Upper lobe of left lung (tissue), 4 donors: ENCODE measurements around the gene SPTB.

Source experiments
- POLR2AphosphoS5 ChIP-seq, 2 donors: sonication (generic); formaldehyde crosslinking; IDR thresholded peaks; one replicate each; pipeline ENCODE4 v1.5.1; 2017; ENCODE audit warnings: antibody characterized with exemption in 2 of 2
- TF ChIP-seq, protein P1 (sequence below), 6 experiments: fragments of 450-650 bp in 4 of 6; fragments of 200-600 bp in 2 of 6; sonication (generic) in 2 of 6; IDR thresholded peaks; one replicate each; pipeline ENCODE4 v1.5.1; 2016 to 2019; ENCODE audit warnings: antibody characterized with exemption in 6 of 6

DNA sequence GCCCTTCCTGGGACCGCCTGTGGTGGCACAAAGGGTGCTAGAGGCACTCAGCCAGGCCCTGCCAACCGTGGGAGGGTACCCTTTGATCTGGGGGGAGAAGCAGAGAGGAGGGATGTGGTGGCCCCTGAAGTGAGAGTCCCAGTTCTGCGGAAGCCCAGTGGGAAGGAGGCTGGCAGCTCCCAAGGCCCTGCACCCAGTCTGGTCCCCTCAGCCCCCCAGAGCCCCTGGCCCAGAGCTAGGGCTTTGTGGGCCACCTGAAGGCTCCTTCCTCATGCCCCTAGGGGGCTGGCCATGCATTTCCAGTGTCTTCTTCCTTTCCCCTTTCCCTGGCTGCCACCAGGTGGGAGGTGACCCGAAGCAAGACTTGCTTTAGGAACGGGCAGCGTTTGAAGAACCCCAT lies 131.2 kb downstream of the SPTB start:
- TF ChIP-seq, protein P1, sequence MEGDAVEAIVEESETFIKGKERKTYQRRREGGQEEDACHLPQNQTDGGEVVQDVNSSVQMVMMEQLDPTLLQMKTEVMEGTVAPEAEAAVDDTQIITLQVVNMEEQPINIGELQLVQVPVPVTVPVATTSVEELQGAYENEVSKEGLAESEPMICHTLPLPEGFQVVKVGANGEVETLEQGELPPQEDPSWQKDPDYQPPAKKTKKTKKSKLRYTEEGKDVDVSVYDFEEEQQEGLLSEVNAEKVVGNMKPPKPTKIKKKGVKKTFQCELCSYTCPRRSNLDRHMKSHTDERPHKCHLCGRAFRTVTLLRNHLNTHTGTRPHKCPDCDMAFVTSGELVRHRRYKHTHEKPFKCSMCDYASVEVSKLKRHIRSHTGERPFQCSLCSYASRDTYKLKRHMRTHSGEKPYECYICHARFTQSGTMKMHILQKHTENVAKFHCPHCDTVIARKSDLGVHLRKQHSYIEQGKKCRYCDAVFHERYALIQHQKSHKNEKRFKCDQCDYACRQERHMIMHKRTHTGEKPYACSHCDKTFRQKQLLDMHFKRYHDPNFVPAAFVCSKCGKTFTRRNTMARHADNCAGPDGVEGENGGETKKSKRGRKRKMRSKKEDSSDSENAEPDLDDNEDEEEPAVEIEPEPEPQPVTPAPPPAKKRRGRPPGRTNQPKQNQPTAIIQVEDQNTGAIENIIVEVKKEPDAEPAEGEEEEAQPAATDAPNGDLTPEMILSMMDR (IDR thresholded peaks at IDR 0.05), result no peak
- no peak for TF ChIP-seq POLR2AphosphoS5 (IDR thresholded peaks at IDR 0.05)
